Measurements from ENCODE around the gene TMPRSS2. TPM values are rescaled to one million over a fixed set of nuclear protein-coding genes. Genes with fewer than 3 reads are reported as not detected.
A peak's percentile ranks its signal among the peaks of the same experiment; 100 is the strongest.
"Not testable (repeated sequence)": the region's sequence is repeated elsewhere in the genome, so short reads cannot be mapped to it uniquely, and the experiment has no call there.

The TMPRSS2 gene
- total RNA-seq, 1 experiment from 2014 or later, result not detected

- Histone ChIP-seq H3K36me3 (no peaks in the 10 kb centered on the region), H3K27me3 (replicated peaks) (peaks cover 3% of the 10 kb centered on the region; the same call in 1 of the 2 replicates), H3K4me3 (no peak overlapping the region), H3K27ac (no peak overlapping the region), H3K9me3 (replicated peaks) (no peaks in the 10 kb centered on the region), H3K4me1 (replicated peaks) (peaks cover 9% of the 10 kb centered on the region)
- peak in 1 of 2 experiments; percentile 20 for DNase-seq (ENCODE audit: low read depth in 1 of 2, low spot score in 2 of 2)
Observed at GRCh38 chr21:41418393-41418792, 89.6 kb downstream of the TMPRSS2 start.

DNA sequence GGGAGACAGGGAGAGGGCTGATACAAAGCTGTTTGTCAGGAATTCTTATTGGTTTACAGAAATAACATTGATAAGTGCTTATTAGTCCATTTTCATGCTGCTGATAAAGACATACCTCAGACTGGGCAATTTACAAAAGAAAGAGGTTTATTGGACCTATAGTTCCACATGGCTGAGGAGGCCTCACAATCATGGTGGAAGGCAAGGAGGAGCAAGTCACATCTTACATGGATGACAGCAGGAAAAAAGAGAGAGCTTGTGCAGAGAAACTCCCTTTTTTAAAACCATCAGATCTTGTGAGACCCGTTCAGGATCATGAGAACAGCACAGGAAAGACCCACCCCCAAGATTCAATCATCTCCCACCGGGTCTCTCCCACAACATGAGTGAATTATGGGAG is 90.5 kb downstream of the TMPRSS2 start:
- H3K27me3 ChIP-seq (replicated peaks); H3K4me1 ChIP-seq (replicated peaks); H3K4me3 ChIP-seq; H3K9me3 ChIP-seq (replicated peaks); DNase-seq (ENCODE audit: low read depth in 1 of 2, low spot score in 2 of 2); H3K27ac ChIP-seq; H3K36me3 ChIP-seq: not testable (repeated sequence)

Other genes with a start within 250 kb of the TMPRSS2 start
- gene FAM3B, start 191.4 kb downstream of the TMPRSS2 start, total RNA-seq (2014; rRNA removed; shearing (Covaris generic)), result not detected in 2 replicates
- not detected in 2 replicates for gene MX2, start 146.1 kb downstream of the TMPRSS2 start, total RNA-seq (2014; rRNA removed; shearing (Covaris generic))
- 6.6 and 9.1 TPM in 2 replicates for gene MX1, start 81.9 kb downstream of the TMPRSS2 start, total RNA-seq (2014; rRNA removed; shearing (Covaris generic))